ENCODE data around the gene PALLD.
A peak's percentile ranks its signal among the peaks of the same experiment; 100 is the strongest.

The PALLD gene

DNA sequence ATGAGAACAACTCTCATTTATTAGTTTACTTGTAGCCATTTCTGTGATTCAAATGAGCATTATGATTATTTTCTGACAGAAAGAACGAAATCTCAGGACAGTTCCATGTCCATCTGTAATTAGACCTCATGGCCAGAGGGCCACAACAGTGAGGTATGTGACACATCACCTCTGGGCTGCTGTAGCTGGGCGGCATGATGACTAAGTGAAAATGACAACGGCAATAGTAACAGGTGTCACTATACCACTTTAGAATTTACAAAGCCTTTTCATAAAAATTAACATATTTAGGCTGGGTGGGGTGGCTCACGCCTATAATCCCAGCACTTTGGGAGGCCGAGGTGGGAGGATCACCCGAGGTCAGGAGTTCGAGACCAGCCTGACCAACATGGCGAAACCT lies 260.6 kb downstream of the PALLD start:
- FAIRE-seq: no peak
- DNase-seq (ENCODE audit: low spot score): no peak

- FAIRE-seq (no peak), DNase-seq (ENCODE audit: low spot score) (no peak)
Measured at GRCh38 chr4:168758351-168758876, 261.6 kb downstream of the PALLD start.

DNA sequence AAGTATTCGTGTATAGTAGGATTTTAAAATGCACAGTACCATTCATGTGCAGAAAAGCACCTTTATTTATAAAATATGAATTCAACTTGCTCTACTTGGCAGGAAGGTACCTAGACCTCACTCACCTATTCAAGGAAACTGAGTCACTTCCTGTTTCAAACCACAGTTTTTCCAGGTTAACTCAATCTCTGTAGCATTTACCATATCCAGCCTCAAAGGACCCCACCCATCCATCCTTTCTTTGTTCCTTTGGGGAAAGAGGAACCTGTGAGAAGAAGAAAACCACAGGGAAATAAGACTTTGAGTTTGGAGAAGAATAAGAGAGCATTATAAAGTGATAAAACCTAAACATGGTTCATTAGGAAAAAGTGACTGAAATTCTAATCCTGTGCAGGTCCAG lies 262.5 kb downstream of the PALLD start:
- DNase-seq (ENCODE audit: low spot score) (no peak), FAIRE-seq (no peak)

GRCh38 chr4:168759959-168760527 lies 263.2 kb downstream of the PALLD start:
- DNase-seq (ENCODE audit: low spot score) (no peak), FAIRE-seq (no peak)

GRCh38 chr4:168761066-168761465 lies 264.2 kb downstream of the PALLD start:
- FAIRE-seq (no peak), DNase-seq (ENCODE audit: low spot score) (no peak)

GRCh38 chr4:168765322-168765721 lies 268.5 kb downstream of the PALLD start:
- FAIRE-seq: no peak

DNA sequence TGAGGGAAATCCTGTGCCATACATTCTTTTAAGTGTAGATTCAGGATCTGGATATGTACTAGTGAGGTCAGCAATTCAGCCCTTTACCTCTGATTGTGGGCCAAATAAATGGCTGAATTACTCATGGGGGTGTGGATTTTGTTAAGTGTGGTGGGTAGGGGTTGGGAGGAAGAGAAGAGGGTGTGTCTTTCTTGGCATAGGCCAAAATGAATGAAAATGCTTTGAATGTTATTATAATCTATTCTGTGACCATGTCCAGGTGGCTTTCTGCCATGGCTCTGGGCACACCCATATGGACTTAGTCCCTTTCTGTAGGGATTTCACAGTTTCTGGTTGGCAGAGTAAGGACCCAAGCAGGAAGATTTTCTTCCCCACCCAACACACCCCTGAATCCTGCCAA lies 268.9 kb downstream of the PALLD start:
- FAIRE-seq (no peak), DNase-seq (ENCODE audit: low spot score) (no peak)

More at GRCh38 chr4:168765322-168765721, 268.5 kb downstream of the PALLD start:
- DNase-seq (ENCODE audit: low spot score): no peak

DNA sequence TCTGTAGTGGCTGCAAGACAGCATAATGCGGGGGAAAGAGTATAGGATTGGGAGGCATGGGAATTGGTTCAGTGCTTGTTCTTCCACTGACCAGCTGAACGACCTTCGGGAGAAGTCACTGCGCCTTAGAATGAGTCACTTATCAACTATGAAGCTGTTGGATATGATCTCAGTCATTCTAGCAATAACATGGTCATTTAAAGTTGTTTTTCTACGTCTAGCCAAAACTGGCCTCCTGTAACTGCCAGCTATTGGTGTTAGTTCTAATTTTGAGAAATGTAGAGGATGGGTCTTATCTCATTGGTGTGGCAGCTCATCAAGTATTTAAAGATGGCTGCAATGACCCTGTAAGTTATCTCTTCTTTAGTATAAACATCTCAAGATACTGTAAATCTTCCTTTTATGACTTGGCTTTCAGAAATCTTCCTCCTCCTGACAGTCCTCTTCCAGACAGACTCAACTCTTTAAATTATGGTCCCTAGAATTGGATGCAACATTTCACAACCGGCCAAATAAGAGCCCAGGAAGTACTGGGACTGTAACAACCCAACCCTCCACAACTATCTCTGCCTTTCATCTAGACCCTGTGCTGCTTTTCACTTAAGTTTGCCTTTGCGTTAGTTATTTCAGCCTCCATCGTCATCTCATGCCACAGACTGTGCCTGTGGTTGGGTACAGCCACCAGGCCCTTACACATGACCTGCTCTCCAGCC lies 269.9 kb downstream of the PALLD start:
- FAIRE-seq (no peak), DNase-seq (ENCODE audit: low spot score) (peak; percentile 17)

- FAIRE-seq (no peak), DNase-seq (ENCODE audit: low spot score) (no peak)
Measured at GRCh38 chr4:168769416-168769815, 272.6 kb downstream of the PALLD start.

- no peak for DNase-seq (ENCODE audit: low spot score)
- no peak for FAIRE-seq
Measured at GRCh38 chr4:168769837-168770236, 273.0 kb downstream of the PALLD start.

DNA sequence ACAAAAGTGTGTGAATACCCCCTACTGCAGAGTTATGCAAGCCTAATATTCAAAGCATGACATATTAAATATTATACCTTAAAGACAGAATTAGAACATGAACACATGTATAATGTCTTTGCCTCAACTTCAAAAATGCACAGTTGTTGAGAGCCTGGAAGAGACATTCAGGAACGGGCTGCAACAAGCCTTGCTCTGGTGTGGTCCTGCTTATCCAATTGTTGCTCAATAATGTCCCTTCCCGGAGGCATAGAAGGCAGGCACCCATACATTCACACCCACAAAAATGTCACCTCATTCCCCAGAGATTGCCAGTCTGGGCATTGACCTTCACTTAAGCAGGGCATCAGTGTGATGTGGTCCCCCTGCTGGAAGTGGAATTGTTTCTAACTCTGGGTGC lies 274.4 kb downstream of the PALLD start:
- no peak for FAIRE-seq
- no peak for DNase-seq (ENCODE audit: low spot score)

- no peak for FAIRE-seq
- DNase-seq (ENCODE audit: low spot score): no peak
Measured at GRCh38 chr4:168773388-168774195, 276.7 kb downstream of the PALLD start.

DNA sequence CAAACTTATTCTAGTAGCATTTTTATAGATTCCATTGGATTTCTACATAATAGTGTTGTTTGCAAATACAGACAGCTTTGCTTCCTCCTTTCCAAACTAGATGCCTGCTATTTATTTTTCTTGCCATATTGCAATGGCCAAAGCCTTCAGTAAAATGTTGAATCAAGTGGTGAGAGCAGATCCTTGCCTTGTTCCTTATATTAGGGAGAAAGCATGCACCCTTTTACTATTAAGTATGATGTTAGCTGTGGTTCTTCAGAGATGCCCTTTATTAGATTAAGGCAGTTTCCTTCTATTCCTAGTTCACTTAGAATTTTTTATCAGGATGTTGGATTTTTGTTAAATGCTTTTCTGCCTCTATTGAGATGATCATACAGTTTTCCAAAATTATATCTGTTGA lies 279.5 kb downstream of the PALLD start:
- FAIRE-seq (no peak), DNase-seq (ENCODE audit: low spot score) (no peak)

- FAIRE-seq: no peak
- DNase-seq (ENCODE audit: low spot score): no peak
Measured at GRCh38 chr4:168777277-168777965, 280.6 kb downstream of the PALLD start.

DNA sequence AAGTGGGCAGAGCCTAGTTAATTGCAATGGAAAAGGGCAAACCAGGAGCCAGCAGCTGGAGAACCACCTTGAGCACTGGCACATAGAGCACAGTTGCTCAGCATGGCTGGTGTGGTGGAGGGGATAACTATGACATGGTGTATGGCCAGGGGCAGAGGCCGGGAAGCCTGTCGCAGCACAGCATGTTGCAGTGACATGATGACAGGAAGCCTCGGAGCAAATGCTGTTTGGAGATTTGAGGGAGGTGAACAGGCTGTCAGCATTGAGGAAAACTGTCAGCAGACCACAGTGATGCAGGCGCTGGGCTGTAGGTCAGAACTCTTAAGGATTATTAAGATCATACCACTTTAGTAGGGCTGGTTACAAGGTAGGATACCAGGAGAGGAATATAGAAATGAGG lies 284.5 kb downstream of the PALLD start:
- DNase-seq (ENCODE audit: low spot score): no peak
- no peak for FAIRE-seq

- FAIRE-seq (no peak), DNase-seq (ENCODE audit: low spot score) (no peak)
Measured at GRCh38 chr4:168781926-168782325, 285.1 kb downstream of the PALLD start.

GRCh38 chr4:168782439-168782838 lies 285.6 kb downstream of the PALLD start:
- DNase-seq (ENCODE audit: low spot score): no peak
- FAIRE-seq: no peak

DNA sequence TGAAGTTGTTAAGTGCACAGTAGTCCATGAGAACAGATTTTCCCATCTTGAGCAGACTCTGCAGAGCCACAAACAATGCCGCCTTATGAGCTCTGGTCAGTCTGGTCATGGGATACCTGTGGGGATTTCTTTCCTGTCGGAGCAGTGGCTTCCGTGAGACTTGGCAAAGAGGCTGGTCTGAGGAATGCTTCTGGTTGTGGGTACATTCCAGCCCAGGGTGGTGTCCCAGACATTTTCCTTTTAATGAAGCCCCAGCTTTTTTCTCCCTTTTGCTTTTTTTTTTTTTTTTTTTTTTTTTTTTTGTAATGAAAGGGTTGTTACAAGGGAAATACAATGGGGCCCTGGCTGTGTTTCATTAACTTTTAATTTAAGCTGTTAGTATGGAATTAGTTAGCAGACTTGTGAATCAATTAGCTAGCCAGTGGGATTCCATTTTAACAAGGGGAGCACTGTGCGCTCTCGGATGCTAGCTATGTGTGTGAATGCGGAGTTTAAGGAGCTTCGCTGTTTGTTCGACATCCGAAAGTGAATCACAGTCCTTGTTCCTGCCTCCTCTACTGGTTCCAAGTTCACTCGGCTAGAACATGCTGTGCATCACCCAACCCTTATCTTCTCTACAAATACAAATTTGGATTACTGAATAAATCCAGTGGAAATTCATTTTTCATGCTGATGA lies 288.1 kb downstream of the PALLD start:
- FAIRE-seq (no peak), DNase-seq (ENCODE audit: low spot score) (peak; percentile 70)

GRCh38 chr4:168787334-168787733 lies 290.5 kb downstream of the PALLD start:
- no peak for DNase-seq (ENCODE audit: low spot score)
- no peak for FAIRE-seq

DNA sequence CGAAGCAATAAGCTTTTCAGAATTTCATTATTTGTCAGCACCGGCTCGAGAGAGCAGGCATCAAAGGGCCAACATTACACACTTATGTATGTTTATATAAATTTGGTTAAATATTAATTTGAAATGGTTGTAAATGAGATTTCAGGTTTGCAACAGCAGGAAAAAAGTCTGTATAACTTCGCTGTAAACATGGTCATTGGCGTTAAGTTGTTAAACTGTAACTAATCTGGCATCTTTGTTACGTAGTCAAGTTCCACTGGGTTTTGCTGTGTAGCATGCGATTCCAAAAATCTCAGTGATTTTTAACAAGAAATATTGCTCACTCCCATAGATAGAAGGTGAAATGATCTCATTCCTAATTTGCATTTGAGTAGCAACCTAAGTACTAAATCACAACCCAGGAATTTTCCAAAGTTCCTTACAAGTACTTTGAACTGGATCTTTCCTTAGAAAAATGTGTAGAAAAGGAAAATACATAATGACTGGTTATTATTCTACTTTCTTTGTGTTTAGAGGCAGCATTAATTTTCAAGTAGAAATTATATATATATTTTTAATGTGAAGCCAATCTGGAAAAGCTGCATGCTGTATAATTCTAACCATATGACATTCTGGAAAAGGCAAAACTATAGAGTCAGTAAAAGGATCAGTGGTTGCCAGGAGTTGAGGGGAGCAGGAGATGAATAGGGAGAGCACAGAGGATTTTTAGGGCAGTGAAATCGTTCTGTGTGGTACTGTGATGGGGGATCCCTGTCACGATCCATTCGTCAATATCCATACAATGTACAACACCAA lies 291.1 kb downstream of the PALLD start:
- DNase-seq (ENCODE audit: low spot score) (no peak), FAIRE-seq (no peak)

All from urothelium cell line (cell line).